HUES64 (cell line): Measurements from ENCODE around the gene PTPRM.

Experiments used
- H3K27ac ChIP-seq: 2 replicates; pipeline ENCODE4 v1.7.0; 2013; ENCODE audit warnings: low read depth, low read length, inconsistent platforms
- H3K27me3 ChIP-seq: 2 replicates; pipeline ENCODE4 v1.6.1; 2013; ENCODE audit warnings: mild to moderate bottlenecking, low read length; ENCODE audit not compliant: insufficient read depth
- H3K36me3 ChIP-seq: 2 replicates; pipeline ENCODE4 v1.6.1; 2013; ENCODE audit warnings: mild to moderate bottlenecking, low read length; ENCODE audit not compliant: insufficient read depth
- H3K4me1 ChIP-seq: 2 replicates; pipeline ENCODE4 v1.6.1; 2013; ENCODE audit warnings: mild to moderate bottlenecking, low read length, moderate library complexity; ENCODE audit not compliant: insufficient read depth
- H3K4me3 ChIP-seq: 2 replicates; pipeline ENCODE4 v1.5.1; 2013; ENCODE audit warnings: mild to moderate bottlenecking, low read length, moderate library complexity
- H3K9ac ChIP-seq: 2 replicates; pipeline ENCODE4 v1.6.1; 2013; ENCODE audit warnings: mild to moderate bottlenecking, low read depth, low read length
- H3K9me3 ChIP-seq: 2 replicates; pipeline ENCODE4 v1.6.1; 2013; ENCODE audit warnings: low read depth, low read length; ENCODE audit not compliant: insufficient read depth
- WGBS: fragments of 150-250, 120-280 bp; methylation state at CpG from one replicate; pipeline ENCODE4 v1.1.7; 2013; ENCODE audit warnings: missing lambda C conversion rate; 5-methylcytosine and 5-hydroxymethylcytosine counted together

Gene PTPRM

GRCh38 chr18:7630731-7631442 is 63.8 kb downstream of the PTPRM start:
- WGBS: 96% methylated on average over 4 of the region's 4 CpGs
- Histone ChIP-seq H3K27ac (no peak overlapping the region), H3K4me3 (no peak overlapping the region), H3K9ac (no peak overlapping the region), H3K4me1 (no peaks in the 10 kb centered on the region), H3K9me3 (no peaks in the 10 kb centered on the region), H3K27me3 (no peaks in the 10 kb centered on the region), H3K36me3 (no peaks in the 10 kb centered on the region)

GRCh38 chr18:7632152-7633098 is 65.3 kb downstream of the PTPRM start:
- WGBS: 89% methylated on average over 6 of the region's 6 CpGs
- no peak overlapping the region for H3K4me3 ChIP-seq

GRCh38 chr18:7633171-7633570 is 66.1 kb downstream of the PTPRM start:
- H3K9me3 ChIP-seq: no peaks in the 10 kb centered on the region
- 93% methylated on average over 2 of the region's 2 CpGs for WGBS
- H3K4me1 ChIP-seq: no peaks in the 10 kb centered on the region

More at GRCh38 chr18:7632152-7633098, 65.3 kb downstream of the PTPRM start:
- no peaks in the 10 kb centered on the region for H3K27me3 ChIP-seq
- H3K4me1 ChIP-seq: no peaks in the 10 kb centered on the region
- no peaks in the 10 kb centered on the region for H3K36me3 ChIP-seq
- H3K9ac ChIP-seq: no peak overlapping the region
- no peak overlapping the region for H3K27ac ChIP-seq
- no peaks in the 10 kb centered on the region for H3K9me3 ChIP-seq

GRCh38 chr18:7635948-7636347 is 68.8 kb downstream of the PTPRM start:
- H3K9me3 ChIP-seq: no peaks in the 10 kb centered on the region
- H3K4me3 ChIP-seq: no peak overlapping the region
- no peaks in the 10 kb centered on the region for H3K27me3 ChIP-seq
- H3K27ac ChIP-seq: no peak overlapping the region
- no peak overlapping the region for H3K9ac ChIP-seq
- 93% methylated on average over 1 of the region's 1 CpG for WGBS
- no peaks in the 10 kb centered on the region for H3K4me1 ChIP-seq
- H3K36me3 ChIP-seq: no peaks in the 10 kb centered on the region

More at GRCh38 chr18:7633171-7633570, 66.1 kb downstream of the PTPRM start:
- Histone ChIP-seq H3K9ac (no peak overlapping the region), H3K27me3 (no peaks in the 10 kb centered on the region), H3K27ac (no peak overlapping the region), H3K36me3 (no peaks in the 10 kb centered on the region), H3K4me3 (no peak overlapping the region)

GRCh38 chr18:7637269-7637668 is 70.2 kb downstream of the PTPRM start:
- Histone ChIP-seq H3K4me1 (no peaks in the 10 kb centered on the region), H3K27ac (no peak overlapping the region), H3K9ac (no peak overlapping the region), H3K9me3 (no peaks in the 10 kb centered on the region), H3K36me3 (no peaks in the 10 kb centered on the region), H3K27me3 (no peaks in the 10 kb centered on the region), H3K4me3 (no peak overlapping the region)
- WGBS: 90% methylated on average over 2 of the region's 2 CpGs

GRCh38 chr18:7638321-7638720 is 71.2 kb downstream of the PTPRM start:
- Histone ChIP-seq H3K27me3 (no peaks in the 10 kb centered on the region), H3K4me1 (no peaks in the 10 kb centered on the region), H3K36me3 (no peaks in the 10 kb centered on the region), H3K9ac (no peak overlapping the region), H3K27ac (no peak overlapping the region), H3K9me3 (no peaks in the 10 kb centered on the region), H3K4me3 (no peak overlapping the region)

- WGBS: 94% methylated on average over 4 of the region's 4 CpGs
- Histone ChIP-seq H3K9ac (no peak overlapping the region), H3K27me3 (no peaks in the 10 kb centered on the region), H3K4me1 (peaks cover 6% of the 10 kb centered on the region; the same call in 1 of the 2 replicates), H3K27ac (no peak overlapping the region), H3K9me3 (no peaks in the 10 kb centered on the region), H3K36me3 (no peaks in the 10 kb centered on the region), H3K4me3 (no peak overlapping the region)
Measured at GRCh38 chr18:7641813-7642212, 74.7 kb downstream of the PTPRM start.

GRCh38 chr18:7642331-7642890 is 75.3 kb downstream of the PTPRM start:
- peaks cover 6% of the 10 kb centered on the region; the same call in 1 of the 2 replicates for H3K4me1 ChIP-seq
- no peaks in the 10 kb centered on the region for H3K36me3 ChIP-seq
- WGBS: 90% methylated on average over 6 of the region's 7 CpGs
- H3K27ac ChIP-seq: no peak overlapping the region
- H3K9me3 ChIP-seq: no peaks in the 10 kb centered on the region
- no peaks in the 10 kb centered on the region for H3K27me3 ChIP-seq
- no peak overlapping the region for H3K9ac ChIP-seq
- no peak overlapping the region for H3K4me3 ChIP-seq

- WGBS: 96% methylated on average over 1 of the region's 1 CpG
- Histone ChIP-seq H3K27ac (no peak overlapping the region), H3K9ac (no peak overlapping the region), H3K36me3 (no peaks in the 10 kb centered on the region), H3K4me3 (no peak overlapping the region), H3K4me1 (peaks cover 6% of the 10 kb centered on the region; the same call in 1 of the 2 replicates), H3K27me3 (no peaks in the 10 kb centered on the region), H3K9me3 (peaks cover 5% of the 10 kb centered on the region; the same call in 1 of the 2 replicates)
Measured at GRCh38 chr18:7645756-7646155, 78.6 kb downstream of the PTPRM start.

- Histone ChIP-seq H3K27me3 (no peaks in the 10 kb centered on the region), H3K27ac (no peak overlapping the region), H3K36me3 (no peaks in the 10 kb centered on the region), H3K9ac (no peak overlapping the region), H3K4me3 (no peak overlapping the region), H3K9me3 (peaks cover 5% of the 10 kb centered on the region; the same call in 1 of the 2 replicates), H3K4me1 (peaks cover 6% of the 10 kb centered on the region; the same call in 1 of the 2 replicates)
- 90% methylated on average over 5 of the region's 6 CpGs for WGBS
Measured at GRCh38 chr18:7646174-7646886, 79.2 kb downstream of the PTPRM start.
